Hematopoietic multipotent progenitor cell treated with erythropoietin and hydrocortisone succinate and interleukin-3 and kit ligand, for 17 days (in vitro differentiated cells): ENCODE data around the gene IL1R1.
"Not testable (repeated sequence)": the region's sequence is repeated elsewhere in the genome, so short reads cannot be mapped to it uniquely, and the experiment has no call there.

Experiments used
- DNase-seq: peaks from one replicate; pipeline ENCODE4 v3.0.0-alpha.2; 2015; ENCODE audit warnings: low spot score

IL1R1 gene

GRCh38 chr2:102111823-102112222 is 30.7 kb upstream of the IL1R1 start:
- DNase-seq, result no peak

- no peak for DNase-seq
Measured at GRCh38 chr2:102112271-102112670, 30.3 kb upstream of the IL1R1 start.

- DNase-seq, result no peak
Measured at GRCh38 chr2:102112692-102113665, 29.6 kb upstream of the IL1R1 start.

GRCh38 chr2:102114290-102114721 is 28.2 kb upstream of the IL1R1 start:
- no peak for DNase-seq

- no peak for DNase-seq
Measured at GRCh38 chr2:102114851-102115497, 27.6 kb upstream of the IL1R1 start.

GRCh38 chr2:102116630-102117471 is 25.7 kb upstream of the IL1R1 start:
- DNase-seq, result no peak

- DNase-seq, result no peak
Measured at GRCh38 chr2:102117472-102117858, 25.1 kb upstream of the IL1R1 start.

- DNase-seq, result no peak
Measured at GRCh38 chr2:102119255-102119654, 23.3 kb upstream of the IL1R1 start.

GRCh38 chr2:102120261-102120660 is 22.3 kb upstream of the IL1R1 start:
- DNase-seq, result no peak

- no peak for DNase-seq
Measured at GRCh38 chr2:102120701-102121159, 21.8 kb upstream of the IL1R1 start.

GRCh38 chr2:102122115-102122514 is 20.4 kb upstream of the IL1R1 start:
- no peak for DNase-seq

GRCh38 chr2:102122909-102123308 is 19.6 kb upstream of the IL1R1 start:
- no peak for DNase-seq

GRCh38 chr2:102124421-102124820 is 18.1 kb upstream of the IL1R1 start:
- not testable (repeated sequence) for DNase-seq

- no peak for DNase-seq
Measured at GRCh38 chr2:102126169-102126568, 16.4 kb upstream of the IL1R1 start.

GRCh38 chr2:102126660-102127059 is 15.9 kb upstream of the IL1R1 start:
- DNase-seq, result no peak

GRCh38 chr2:102129082-102129481 is 13.5 kb upstream of the IL1R1 start:
- DNase-seq, result no peak

GRCh38 chr2:102129951-102130646 is 12.4 kb upstream of the IL1R1 start:
- DNase-seq, result no peak

GRCh38 chr2:102130647-102130991 is 11.9 kb upstream of the IL1R1 start:
- DNase-seq, result no peak

GRCh38 chr2:102131564-102131963 is 11.0 kb upstream of the IL1R1 start:
- DNase-seq, result no peak

GRCh38 chr2:102137138-102137537 is 5.4 kb upstream of the IL1R1 start:
- DNase-seq, result no peak

GRCh38 chr2:102138331-102138730 is 4.2 kb upstream of the IL1R1 start:
- DNase-seq, result no peak

- DNase-seq, result no peak
Measured at GRCh38 chr2:102139851-102140250, 2.7 kb upstream of the IL1R1 start.
